ENCODE results near the gene FNDC10.
"Not testable (repeated sequence)": the region's sequence is repeated elsewhere in the genome, so short reads cannot be mapped to it uniquely, and the experiment has no call there.

Gene FNDC10

DNA sequence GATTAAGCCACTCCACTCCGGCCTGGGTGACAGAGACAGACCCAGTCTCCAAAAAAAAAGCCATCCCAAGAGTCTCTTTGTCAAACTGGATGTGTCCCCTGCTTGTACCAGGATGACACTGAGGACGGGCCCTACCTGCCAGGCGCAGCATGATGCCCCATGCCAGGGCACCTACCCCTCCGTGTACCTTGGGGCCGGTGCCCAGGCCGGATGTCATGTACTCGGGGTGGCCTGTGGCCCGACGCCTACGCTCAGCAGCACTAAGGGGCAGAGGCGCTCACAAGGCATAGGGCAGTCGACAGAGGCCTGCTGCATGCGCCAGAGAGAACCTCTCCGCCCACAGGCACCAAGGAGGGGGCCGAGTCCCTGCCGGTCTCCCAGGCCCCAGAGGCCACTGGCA, 39.4 kb upstream of the FNDC10 start:
- H3K9me2 ChIP-seq (ENCODE audit: low read depth, low read length); H2AFZ ChIP-seq (ENCODE audit: low read length): not testable (repeated sequence)

DNA sequence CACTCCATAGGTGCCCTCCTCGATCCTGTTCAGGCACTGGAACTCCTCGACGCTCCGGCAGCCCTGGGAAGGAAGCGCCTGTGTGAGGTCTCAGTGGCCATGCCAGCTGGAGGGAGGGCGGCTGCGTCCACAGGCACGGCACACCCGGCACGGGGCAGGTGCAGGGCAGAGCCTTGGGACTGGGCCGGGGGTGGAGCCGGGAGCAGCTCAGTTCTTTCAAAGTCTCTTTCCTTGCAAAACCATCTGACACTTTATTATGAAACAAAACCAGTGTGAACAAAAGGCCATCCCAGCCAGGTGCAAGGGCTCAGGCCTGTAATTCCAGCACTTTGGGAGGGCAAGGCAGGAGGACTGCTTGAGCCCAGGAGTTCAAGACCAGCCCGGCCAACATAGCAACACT, 38.6 kb upstream of the FNDC10 start:
- not testable (repeated sequence) for H3K27me3 ChIP-seq (ENCODE audit: insufficient read depth, low read length); H3K9me2 ChIP-seq (ENCODE audit: low read depth, low read length); H3K4me2 ChIP-seq (ENCODE audit: low read length); H3F3A ChIP-seq (ENCODE audit: insufficient read depth, low read length); H3K4me1 ChIP-seq (ENCODE audit: insufficient read depth, low read length, severe bottlenecking); H2AFZ ChIP-seq (ENCODE audit: low read length); H3K4me3 ChIP-seq (ENCODE audit: low read depth, low read length, poor library complexity, severe bottlenecking); H3K79me2 ChIP-seq (ENCODE audit: insufficient read depth, low read length); H3K36me3 ChIP-seq (ENCODE audit: insufficient read depth, low read length); H3K9me3 ChIP-seq (ENCODE audit: low read length); H4K20me1 ChIP-seq (ENCODE audit: insufficient read depth, low read length); H3K9ac ChIP-seq (ENCODE audit: low read length); H3K27ac ChIP-seq (ENCODE audit: low read depth, low read length, poor library complexity, severe bottlenecking)

More for the DNA sequence above, 39.4 kb upstream of the FNDC10 start:
- not testable (repeated sequence) for H3K36me3 ChIP-seq (ENCODE audit: insufficient read depth, low read length); H3F3A ChIP-seq (ENCODE audit: insufficient read depth, low read length); H3K27ac ChIP-seq (ENCODE audit: low read depth, low read length, poor library complexity, severe bottlenecking); H3K79me2 ChIP-seq (ENCODE audit: insufficient read depth, low read length); H3K4me1 ChIP-seq (ENCODE audit: insufficient read depth, low read length, severe bottlenecking); H3K27me3 ChIP-seq (ENCODE audit: insufficient read depth, low read length); H3K4me2 ChIP-seq (ENCODE audit: low read length); H3K9me3 ChIP-seq (ENCODE audit: low read length); H4K20me1 ChIP-seq (ENCODE audit: insufficient read depth, low read length); H3K4me3 ChIP-seq (ENCODE audit: low read depth, low read length, poor library complexity, severe bottlenecking); H3K9ac ChIP-seq (ENCODE audit: low read length)

DNA sequence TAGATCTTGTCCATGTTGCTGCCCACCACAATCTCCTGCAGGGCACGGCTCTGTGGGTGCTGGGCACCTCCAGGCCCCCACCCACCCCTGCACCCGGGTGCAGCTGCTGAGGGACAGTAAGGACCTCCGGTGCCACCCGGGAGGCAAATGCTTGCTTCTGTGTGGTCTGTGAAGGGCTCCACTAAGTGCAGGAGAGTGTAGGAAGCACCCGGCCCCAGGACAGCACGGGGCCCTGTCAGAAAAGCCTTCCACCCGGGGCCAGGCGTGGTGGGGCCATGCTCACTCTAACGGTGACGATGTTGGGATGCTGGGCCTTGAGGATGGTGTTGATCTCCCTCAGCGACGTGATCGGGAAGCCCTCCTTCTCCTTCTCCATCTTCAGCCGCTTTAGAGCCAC, 37.5 kb upstream of the FNDC10 start:
- not testable (repeated sequence) for H3K9ac ChIP-seq (ENCODE audit: low read length); H3K27me3 ChIP-seq (ENCODE audit: insufficient read depth, low read length); H3K4me2 ChIP-seq (ENCODE audit: low read length); H3K4me3 ChIP-seq (ENCODE audit: low read depth, low read length, poor library complexity, severe bottlenecking); H3F3A ChIP-seq (ENCODE audit: insufficient read depth, low read length); H3K27ac ChIP-seq (ENCODE audit: low read depth, low read length, poor library complexity, severe bottlenecking); H3K4me1 ChIP-seq (ENCODE audit: insufficient read depth, low read length, severe bottlenecking); H3K79me2 ChIP-seq (ENCODE audit: insufficient read depth, low read length); H2AFZ ChIP-seq (ENCODE audit: low read length); H3K36me3 ChIP-seq (ENCODE audit: insufficient read depth, low read length); H4K20me1 ChIP-seq (ENCODE audit: insufficient read depth, low read length); H3K9me3 ChIP-seq (ENCODE audit: low read length); H3K9me2 ChIP-seq (ENCODE audit: low read depth, low read length)

DNA sequence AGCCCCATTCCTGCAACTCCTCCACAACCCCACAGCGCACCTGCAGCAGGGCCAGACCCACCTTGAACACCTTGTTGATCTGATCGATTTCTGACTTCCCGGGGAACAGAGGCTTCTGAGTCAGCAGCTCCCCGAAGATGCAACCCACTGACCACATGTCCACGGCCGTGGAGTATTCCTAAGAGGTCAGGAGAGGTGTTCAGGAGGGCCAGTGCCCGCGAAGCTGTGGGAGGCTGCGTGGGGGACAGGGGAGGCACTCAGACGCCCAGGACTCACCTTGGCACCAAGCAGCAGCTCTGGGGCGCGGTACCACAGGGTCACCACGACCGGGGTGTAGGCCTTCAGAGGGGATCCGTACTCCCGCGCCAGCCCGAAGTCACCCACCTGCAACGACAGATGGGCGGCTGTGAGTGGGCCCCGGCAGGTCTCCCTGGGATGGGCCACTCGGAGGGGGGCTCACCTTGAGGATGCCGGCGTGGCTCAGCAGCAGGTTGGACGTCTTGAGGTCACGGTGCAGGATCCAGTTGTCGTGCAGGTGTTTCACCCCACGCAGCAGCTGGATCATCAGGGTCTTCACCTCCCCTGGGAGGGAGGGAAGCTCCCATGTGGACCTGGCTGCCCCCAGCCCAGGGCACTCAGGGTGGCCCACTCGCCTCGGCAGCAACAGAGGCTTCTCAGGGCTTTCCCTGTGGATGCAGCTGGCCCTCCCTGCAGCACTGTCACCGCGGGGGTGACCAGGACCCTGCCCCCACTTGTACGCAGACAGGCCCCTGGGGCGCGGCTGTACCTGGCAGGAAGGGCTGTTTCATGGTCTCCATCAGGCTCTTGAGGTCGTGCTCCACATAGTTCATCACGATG, 36.9 kb upstream of the FNDC10 start:
- not testable (repeated sequence) for H3K79me2 ChIP-seq (ENCODE audit: insufficient read depth, low read length); H3K36me3 ChIP-seq (ENCODE audit: insufficient read depth, low read length); H3K4me1 ChIP-seq (ENCODE audit: insufficient read depth, low read length, severe bottlenecking); H3K9me3 ChIP-seq (ENCODE audit: low read length); H3K27me3 ChIP-seq (ENCODE audit: insufficient read depth, low read length); H3K4me2 ChIP-seq (ENCODE audit: low read length); H3K9me2 ChIP-seq (ENCODE audit: low read depth, low read length); H3K9ac ChIP-seq (ENCODE audit: low read length); H3K27ac ChIP-seq (ENCODE audit: low read depth, low read length, poor library complexity, severe bottlenecking); H2AFZ ChIP-seq (ENCODE audit: low read length); H4K20me1 ChIP-seq (ENCODE audit: insufficient read depth, low read length); H3F3A ChIP-seq (ENCODE audit: insufficient read depth, low read length); H3K4me3 ChIP-seq (ENCODE audit: low read depth, low read length, poor library complexity, severe bottlenecking)

DNA sequence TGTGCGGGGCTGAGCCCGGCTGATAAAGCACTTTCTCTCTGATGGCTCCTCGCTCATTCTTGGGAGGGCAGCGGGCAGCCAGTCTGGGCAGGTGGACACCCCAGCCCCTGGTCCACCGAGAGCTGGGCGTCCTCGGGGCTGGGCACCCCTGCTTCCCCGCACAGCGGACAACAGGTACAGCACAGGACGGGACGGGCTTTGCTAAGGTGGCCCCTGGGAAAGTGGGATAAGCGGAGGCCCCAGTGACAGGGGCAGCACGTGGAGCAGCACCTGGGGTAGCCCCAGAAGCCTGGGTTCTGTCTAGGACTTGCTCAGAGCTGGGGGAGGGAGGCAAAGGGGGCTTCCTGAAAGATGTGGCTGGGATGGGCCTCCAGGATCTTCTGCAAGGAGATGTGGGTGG, 34.7 kb upstream of the FNDC10 start:
- H3K9me2 ChIP-seq (ENCODE audit: low read depth, low read length); H3K27ac ChIP-seq (ENCODE audit: low read depth, low read length, poor library complexity, severe bottlenecking); H3K4me2 ChIP-seq (ENCODE audit: low read length); H3K79me2 ChIP-seq (ENCODE audit: insufficient read depth, low read length); H3K9ac ChIP-seq (ENCODE audit: low read length); H3K36me3 ChIP-seq (ENCODE audit: insufficient read depth, low read length); H3K9me3 ChIP-seq (ENCODE audit: low read length); H3F3A ChIP-seq (ENCODE audit: insufficient read depth, low read length); H3K27me3 ChIP-seq (ENCODE audit: insufficient read depth, low read length); H3K4me1 ChIP-seq (ENCODE audit: insufficient read depth, low read length, severe bottlenecking); H3K4me3 ChIP-seq (ENCODE audit: low read depth, low read length, poor library complexity, severe bottlenecking); H2AFZ ChIP-seq (ENCODE audit: low read length); H4K20me1 ChIP-seq (ENCODE audit: insufficient read depth, low read length): not testable (repeated sequence)

DNA sequence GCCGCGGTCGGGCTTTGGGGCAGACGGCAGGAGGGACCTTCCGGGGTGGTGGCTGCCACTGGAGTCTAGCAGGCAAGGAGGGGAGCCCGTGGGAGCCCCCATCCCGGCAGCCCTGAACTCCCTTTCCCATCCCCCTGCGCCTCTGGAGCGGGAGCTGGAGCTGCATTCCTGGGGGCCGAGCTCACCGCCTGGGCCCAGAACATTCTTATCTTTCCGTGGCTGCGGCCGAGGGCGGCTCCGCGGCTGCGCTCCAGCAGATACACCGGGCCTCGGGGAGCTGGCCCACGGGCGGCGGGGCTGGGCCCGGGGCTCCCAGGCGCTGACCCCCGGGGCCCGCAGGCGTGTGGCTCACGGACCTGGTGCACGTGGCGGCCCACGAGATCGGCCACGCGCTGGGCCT, 33.5 kb upstream of the FNDC10 start:
- peaks cover 17% of the 10 kb centered on the region for H3K4me1 ChIP-seq (ENCODE audit: insufficient read depth, low read length, severe bottlenecking)
- not testable (repeated sequence) for H3K79me2 ChIP-seq (ENCODE audit: insufficient read depth, low read length); H3K4me2 ChIP-seq (ENCODE audit: low read length); H3K27me3 ChIP-seq (ENCODE audit: insufficient read depth, low read length); H4K20me1 ChIP-seq (ENCODE audit: insufficient read depth, low read length); H3F3A ChIP-seq (ENCODE audit: insufficient read depth, low read length); H2AFZ ChIP-seq (ENCODE audit: low read length); H3K9me3 ChIP-seq (ENCODE audit: low read length); H3K9me2 ChIP-seq (ENCODE audit: low read depth, low read length); H3K36me3 ChIP-seq (ENCODE audit: insufficient read depth, low read length); H3K9ac ChIP-seq (ENCODE audit: low read length); H3K4me3 ChIP-seq (ENCODE audit: low read depth, low read length, poor library complexity, severe bottlenecking); H3K27ac ChIP-seq (ENCODE audit: low read depth, low read length, poor library complexity, severe bottlenecking)

All from OCI-LY1 (cell line).